ENCODE measurements around the gene DPM1. TPM values are rescaled to one million over a fixed set of nuclear protein-coding genes. Genes with fewer than 3 reads are reported as not detected.

Gene DPM1
- total RNA-seq, 3 donors from 2014 or later: 30.9 to 39.5 (median 32.9) TPM

DNA sequence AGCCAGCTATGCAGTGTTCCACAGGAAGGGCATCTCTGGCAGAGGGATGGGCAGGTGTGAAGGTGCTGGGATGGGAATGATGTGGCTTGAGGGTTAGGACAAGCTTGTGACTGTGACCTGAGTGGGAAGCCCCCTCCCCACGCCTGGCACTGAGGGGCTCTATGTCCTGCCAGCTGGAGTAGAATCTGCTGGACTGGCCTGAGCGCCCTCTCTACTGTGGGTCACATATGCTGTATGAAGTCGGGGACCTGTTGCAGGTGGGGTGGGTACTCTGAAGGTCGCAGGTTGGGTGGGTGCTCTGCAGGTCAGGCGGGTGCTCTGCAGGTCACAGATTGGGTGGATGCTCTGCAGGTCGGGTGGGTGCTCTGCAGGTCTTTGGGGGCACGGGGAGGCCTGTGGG lies 44.3 kb upstream of the DPM1 start:
- intact Hi-C loops (cut with DNase I, micrococcal nuclease): no loop called here
- no peak for TF ChIP-seq CTCF (IDR thresholded peaks at IDR 0.05)
- no peak for ATAC-seq

GRCh38 chr20:51001430-51002265 lies 43.3 kb upstream of the DPM1 start:
- DNase-seq: no peak
- Histone ChIP-seq H3K4me3 (no peak overlapping the region), H3K9me3 (no peaks in the 10 kb centered on the region), H3K4me1 (ENCODE audit: low read depth) (no peaks in the 10 kb centered on the region), H3K36me3 (ENCODE audit: low read depth) (no peaks in the 10 kb centered on the region)
- ATAC-seq: no peak
- TF ChIP-seq CTCF (IDR thresholded peaks at IDR 0.05): no peak
- intact Hi-C loops (cut with DNase I, micrococcal nuclease): no loop called here

More for the DNA sequence above, 44.3 kb upstream of the DPM1 start:
- no peaks in the 10 kb centered on the region for H3K9me3 ChIP-seq
- H3K4me1 ChIP-seq (ENCODE audit: low read depth): no peaks in the 10 kb centered on the region
- no peak overlapping the region for H3K4me3 ChIP-seq
- H3K36me3 ChIP-seq (ENCODE audit: low read depth): no peaks in the 10 kb centered on the region
- no peak for DNase-seq

- no peaks in the 10 kb centered on the region for H3K9me3 ChIP-seq
- no peaks in the 10 kb centered on the region for H3K4me1 ChIP-seq (ENCODE audit: low read depth)
- no peaks in the 10 kb centered on the region for H3K36me3 ChIP-seq (ENCODE audit: low read depth)
- intact Hi-C loops (cut with DNase I, micrococcal nuclease): loop anchor here in 1 of 2 donors (5.0 kb wide), 1 partner anchor 303 kb away; no protein-coding TSS in a partner anchor
- no peak for TF ChIP-seq CTCF (IDR thresholded peaks at IDR 0.05)
- ATAC-seq (no peak), DNase-seq (no peak)
- no peak overlapping the region for H3K4me3 ChIP-seq
These were observed 41.0 kb upstream of the DPM1 start for GRCh38 chr20:50999355-50999754.

GRCh38 chr20:50996901-50997865 lies 38.9 kb upstream of the DPM1 start:
- H3K4me1 ChIP-seq (ENCODE audit: low read depth): no peaks in the 10 kb centered on the region
- intact Hi-C loops (cut with DNase I, micrococcal nuclease): loop anchor here in 1 of 2 donors (5.0 kb wide), 1 partner anchor 305 kb away; no protein-coding TSS in a partner anchor
- DNase-seq (no peak), ATAC-seq (no peak)
- no peaks in the 10 kb centered on the region for H3K9me3 ChIP-seq
- H3K4me3 ChIP-seq: no peak overlapping the region
- TF ChIP-seq CTCF (IDR thresholded peaks at IDR 0.05): no peak
- H3K36me3 ChIP-seq (ENCODE audit: low read depth): no peaks in the 10 kb centered on the region

DNA sequence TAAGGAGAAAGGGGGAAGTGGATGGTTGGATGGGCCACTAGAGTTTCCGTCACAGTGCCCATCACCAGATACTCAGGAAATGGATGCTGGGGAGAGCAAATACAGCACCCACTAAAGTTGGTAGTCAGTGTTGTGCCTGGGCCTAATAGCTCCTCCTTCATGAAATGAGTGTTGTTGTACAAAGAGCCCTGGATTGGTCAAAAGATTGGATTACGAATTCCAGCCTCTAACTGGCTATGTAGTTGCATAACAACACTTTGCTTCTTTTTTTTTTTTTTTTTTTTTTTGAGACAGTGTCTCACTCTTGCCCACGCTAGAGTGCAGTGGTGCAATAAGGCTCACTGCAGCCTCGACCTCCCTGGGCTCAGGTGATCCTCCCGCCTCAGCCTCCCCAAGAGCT lies 37.2 kb upstream of the DPM1 start:
- no peaks in the 10 kb centered on the region for H3K4me1 ChIP-seq (ENCODE audit: low read depth)
- no peak for TF ChIP-seq CTCF (IDR thresholded peaks at IDR 0.05)
- intact Hi-C loops (cut with DNase I, micrococcal nuclease): loop anchor here in 1 of 2 donors (5.0 kb wide), 1 partner anchor 307 kb away; no protein-coding TSS in a partner anchor
- ATAC-seq (no peak), DNase-seq (no peak)
- H3K36me3 ChIP-seq (ENCODE audit: low read depth): no peaks in the 10 kb centered on the region
- H3K9me3 ChIP-seq: no peaks in the 10 kb centered on the region
- no peak overlapping the region for H3K4me3 ChIP-seq

Measured in mucosa of descending colon (tissue), 3 donors.